Measurements from ENCODE around the gene ADAMTS15. TPM values are rescaled to one million over a fixed set of nuclear protein-coding genes. Genes with fewer than 3 reads are reported as not detected.

ADAMTS15 gene
- total RNA-seq, 2 experiments from 2014 or later: not detected

- DNase-seq (peak; percentile 23), ATAC-seq (no peak)
- Mint-ChIP-seq H3K36me3 (no peaks in the 10 kb centered on the region), H3K9me3 (ENCODE audit: low read depth) (peaks cover 5% of the 10 kb centered on the region), H3K4me1 (no peaks in the 10 kb centered on the region), H3K4me3 (no peak overlapping the region), H3K27me3 (no peaks in the 10 kb centered on the region), H3K27ac (no peak overlapping the region)
- CTCF ChIA-PET: no interaction called here
These were observed 64.2 kb downstream of the ADAMTS15 start for GRCh38 chr11:130512662-130513061.

- Mint-ChIP-seq H3K27me3 (no peaks in the 10 kb centered on the region), H3K4me1 (no peaks in the 10 kb centered on the region), H3K36me3 (no peaks in the 10 kb centered on the region), H3K27ac (no peak overlapping the region), H3K9me3 (ENCODE audit: low read depth) (peaks cover under 1% of the 10 kb centered on the region), H3K4me3 (no peak overlapping the region)
- CTCF ChIA-PET: no interaction called here
- no peak for ATAC-seq
- DNase-seq: no peak
These were observed 64.7 kb downstream of the ADAMTS15 start for GRCh38 chr11:130513132-130513531.

GRCh38 chr11:130514316-130514715 is 65.9 kb downstream of the ADAMTS15 start:
- ATAC-seq (no peak), DNase-seq (no peak)
- Mint-ChIP-seq H3K9me3 (ENCODE audit: low read depth) (no peaks in the 10 kb centered on the region), H3K27ac (no peak overlapping the region), H3K4me1 (no peaks in the 10 kb centered on the region), H3K36me3 (no peaks in the 10 kb centered on the region), H3K4me3 (no peak overlapping the region), H3K27me3 (no peaks in the 10 kb centered on the region)
- CTCF ChIA-PET: no interaction called here

- Mint-ChIP-seq H3K27me3 (no peaks in the 10 kb centered on the region), H3K4me3 (no peak overlapping the region), H3K9me3 (ENCODE audit: low read depth) (no peaks in the 10 kb centered on the region), H3K27ac (no peak overlapping the region), H3K4me1 (no peaks in the 10 kb centered on the region), H3K36me3 (no peaks in the 10 kb centered on the region)
- CTCF ChIA-PET: no interaction called here
- ATAC-seq (no peak), DNase-seq (no peak)
These were observed 66.4 kb downstream of the ADAMTS15 start for GRCh38 chr11:130514851-130515250.

- no peaks in the 10 kb centered on the region for H3K27me3 Mint-ChIP-seq
- H3K27ac Mint-ChIP-seq: no peak overlapping the region
- no peak for ATAC-seq
- H3K4me3 Mint-ChIP-seq: no peak overlapping the region
- CTCF ChIA-PET: no interaction called here
- DNase-seq: no peak
- H3K4me1 Mint-ChIP-seq: no peaks in the 10 kb centered on the region
- no peaks in the 10 kb centered on the region for H3K9me3 Mint-ChIP-seq (ENCODE audit: low read depth)
- H3K36me3 Mint-ChIP-seq: no peaks in the 10 kb centered on the region
These were observed 67.5 kb downstream of the ADAMTS15 start for GRCh38 chr11:130515829-130516553.

- H3K27me3 Mint-ChIP-seq: no peaks in the 10 kb centered on the region
- no peak overlapping the region for H3K27ac Mint-ChIP-seq
- H3K4me1 Mint-ChIP-seq: no peaks in the 10 kb centered on the region
- CTCF ChIA-PET: no interaction called here
- no peaks in the 10 kb centered on the region for H3K9me3 Mint-ChIP-seq (ENCODE audit: low read depth)
- no peaks in the 10 kb centered on the region for H3K36me3 Mint-ChIP-seq
- ATAC-seq (no peak), DNase-seq (no peak)
- no peak overlapping the region for H3K4me3 Mint-ChIP-seq
These were observed 68.4 kb downstream of the ADAMTS15 start for GRCh38 chr11:130516554-130517505.

GRCh38 chr11:130518164-130518680 is 69.8 kb downstream of the ADAMTS15 start:
- H3K36me3 Mint-ChIP-seq: no peaks in the 10 kb centered on the region
- H3K4me1 Mint-ChIP-seq: no peaks in the 10 kb centered on the region
- CTCF ChIA-PET: no interaction called here
- no peak for DNase-seq
- H3K4me3 Mint-ChIP-seq: no peak overlapping the region
- H3K27ac Mint-ChIP-seq: no peak overlapping the region
- ATAC-seq: no peak
- no peaks in the 10 kb centered on the region for H3K27me3 Mint-ChIP-seq
- H3K9me3 Mint-ChIP-seq (ENCODE audit: low read depth): no peaks in the 10 kb centered on the region

GRCh38 chr11:130519128-130519932 is 70.9 kb downstream of the ADAMTS15 start:
- CTCF ChIA-PET: no interaction called here
- H3K36me3 Mint-ChIP-seq: no peaks in the 10 kb centered on the region
- no peak overlapping the region for H3K4me3 Mint-ChIP-seq
- no peak for DNase-seq
- no peak for ATAC-seq
- H3K27ac Mint-ChIP-seq: no peak overlapping the region
- H3K9me3 Mint-ChIP-seq (ENCODE audit: low read depth): no peaks in the 10 kb centered on the region
- H3K27me3 Mint-ChIP-seq: no peaks in the 10 kb centered on the region
- H3K4me1 Mint-ChIP-seq: no peaks in the 10 kb centered on the region

GRCh38 chr11:130520271-130520671 is 71.8 kb downstream of the ADAMTS15 start:
- DNase-seq (no peak), ATAC-seq (no peak)
- no peak overlapping the region for H3K27ac Mint-ChIP-seq
- H3K36me3 Mint-ChIP-seq: no peaks in the 10 kb centered on the region
- no peaks in the 10 kb centered on the region for H3K9me3 Mint-ChIP-seq (ENCODE audit: low read depth)
- H3K27me3 Mint-ChIP-seq: peaks cover 2% of the 10 kb centered on the region
- no peak overlapping the region for H3K4me3 Mint-ChIP-seq
- CTCF ChIA-PET: no interaction called here
- H3K4me1 Mint-ChIP-seq: no peaks in the 10 kb centered on the region

- Mint-ChIP-seq H3K4me1 (no peaks in the 10 kb centered on the region), H3K27me3 (peaks cover 12% of the 10 kb centered on the region), H3K9me3 (ENCODE audit: low read depth) (no peaks in the 10 kb centered on the region), H3K36me3 (no peaks in the 10 kb centered on the region), H3K4me3 (no peak overlapping the region), H3K27ac (no peak overlapping the region)
- DNase-seq: no peak
- CTCF ChIA-PET: no interaction called here
- no peak for ATAC-seq
These were observed 74.0 kb downstream of the ADAMTS15 start for GRCh38 chr11:130522284-130522961.

- Mint-ChIP-seq H3K9me3 (ENCODE audit: low read depth) (no peaks in the 10 kb centered on the region), H3K36me3 (no peaks in the 10 kb centered on the region), H3K4me1 (no peaks in the 10 kb centered on the region), H3K4me3 (no peak overlapping the region), H3K27ac (no peak overlapping the region), H3K27me3 (peaks cover 12% of the 10 kb centered on the region)
- DNase-seq (no peak), ATAC-seq (no peak)
- CTCF ChIA-PET: no interaction called here
These were observed 74.7 kb downstream of the ADAMTS15 start for GRCh38 chr11:130523166-130523565.

GRCh38 chr11:130523609-130524008 is 75.2 kb downstream of the ADAMTS15 start:
- H3K27me3 Mint-ChIP-seq: peaks cover 12% of the 10 kb centered on the region
- no peak overlapping the region for H3K4me3 Mint-ChIP-seq
- H3K36me3 Mint-ChIP-seq: no peaks in the 10 kb centered on the region

More at GRCh38 chr11:130523609-130524008, 75.2 kb downstream of the ADAMTS15 start:
- H3K4me1 Mint-ChIP-seq: no peaks in the 10 kb centered on the region
- CTCF ChIA-PET: no interaction called here
- no peaks in the 10 kb centered on the region for H3K9me3 Mint-ChIP-seq (ENCODE audit: low read depth)
- no peak for DNase-seq
- no peak overlapping the region for H3K27ac Mint-ChIP-seq
- ATAC-seq: no peak

Measured in activated CD8-positive, alpha-beta memory T cell treated with anti-CD3 and anti-CD28 coated beads, Interleukin-2, amount 10 ng/mL, durations not matched to agents 7 days and 5 days (primary cell).